HL-60 (cell line): Measurements from ENCODE around the gene RAB8A.

ENCODE experiments used
- DNase-seq, 2 experiments: peaks; one replicate each; pipeline ENCODE4 v3.0.0-alpha.2; 2010 to 2020; ENCODE audit warnings: low read depth in 1 of 2, low spot score in 1 of 2
- H3K27ac ChIP-seq: fragments of 250-450 bp; sonication (Bioruptor Pico); replicated peaks from 2 replicates; pipeline ENCODE4 v1.5.1; 2020; ENCODE audit warnings: mild to moderate bottlenecking, moderate library complexity
- H3K27me3 ChIP-seq: fragments of 250-450 bp; sonication (Bioruptor Pico); 2 replicates; pipeline ENCODE4 v1.5.1; 2021; ENCODE audit warnings: mild to moderate bottlenecking, moderate library complexity; ENCODE audit not compliant: insufficient read depth, poor library complexity, severe bottlenecking
- H3K4me3 ChIP-seq: replicated peaks from 2 replicates; pipeline ENCODE4 v1.5.1; 2011; ENCODE audit warnings: mild to moderate bottlenecking, control low read depth, low read length; ENCODE audit not compliant: insufficient read depth
- GABPA ChIP-seq: IDR thresholded peaks from 2 replicates; pipeline ENCODE4 v1.6.1; 2012; ENCODE audit warnings: low read depth
- POLR2AphosphoS5 ChIP-seq: IDR thresholded peaks from 2 replicates; pipeline ENCODE4 v1.6.1; 2012; ENCODE audit warnings: low read depth
- REST ChIP-seq: IDR thresholded peaks from 2 replicates; pipeline ENCODE4 v1.6.1; 2012; ENCODE audit warnings: low read depth; ENCODE audit not compliant: insufficient replicate concordance
- SPI1 ChIP-seq: IDR thresholded peaks from 2 replicates; pipeline ENCODE4 v1.6.1; 2012; ENCODE audit warnings: low read depth, mild to moderate bottlenecking, borderline replicate concordance
- TF ChIP-seq, protein P1 (sequence below): IDR thresholded peaks from one replicate; pipeline ENCODE4 v1.5.1; 2011; ENCODE audit warnings: low read length, control low read depth, inconsistent platforms; ENCODE audit not compliant: insufficient read depth

Gene RAB8A

GRCh38 chr19:16180611-16181010 is 68.9 kb downstream of the RAB8A start:
- no peak for TF ChIP-seq GABPA
- no peak for TF ChIP-seq SPI1
- TF ChIP-seq, protein P1, sequence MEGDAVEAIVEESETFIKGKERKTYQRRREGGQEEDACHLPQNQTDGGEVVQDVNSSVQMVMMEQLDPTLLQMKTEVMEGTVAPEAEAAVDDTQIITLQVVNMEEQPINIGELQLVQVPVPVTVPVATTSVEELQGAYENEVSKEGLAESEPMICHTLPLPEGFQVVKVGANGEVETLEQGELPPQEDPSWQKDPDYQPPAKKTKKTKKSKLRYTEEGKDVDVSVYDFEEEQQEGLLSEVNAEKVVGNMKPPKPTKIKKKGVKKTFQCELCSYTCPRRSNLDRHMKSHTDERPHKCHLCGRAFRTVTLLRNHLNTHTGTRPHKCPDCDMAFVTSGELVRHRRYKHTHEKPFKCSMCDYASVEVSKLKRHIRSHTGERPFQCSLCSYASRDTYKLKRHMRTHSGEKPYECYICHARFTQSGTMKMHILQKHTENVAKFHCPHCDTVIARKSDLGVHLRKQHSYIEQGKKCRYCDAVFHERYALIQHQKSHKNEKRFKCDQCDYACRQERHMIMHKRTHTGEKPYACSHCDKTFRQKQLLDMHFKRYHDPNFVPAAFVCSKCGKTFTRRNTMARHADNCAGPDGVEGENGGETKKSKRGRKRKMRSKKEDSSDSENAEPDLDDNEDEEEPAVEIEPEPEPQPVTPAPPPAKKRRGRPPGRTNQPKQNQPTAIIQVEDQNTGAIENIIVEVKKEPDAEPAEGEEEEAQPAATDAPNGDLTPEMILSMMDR, result no peak
- TF ChIP-seq REST, result no peak
- TF ChIP-seq POLR2AphosphoS5, result no peak
- DNase-seq, result no peak
- Histone ChIP-seq H3K27me3 (no peaks in the 10 kb centered on the region), H3K27ac (no peak overlapping the region), H3K4me3 (no peak overlapping the region)
